ENCODE measurements around the gene ANTXRL. TPM values are rescaled to one million over a fixed set of nuclear protein-coding genes. Genes with fewer than 3 reads are reported as not detected.
"Not testable (repeated sequence)": the region's sequence is repeated elsewhere in the genome, so short reads cannot be mapped to it uniquely, and the experiment has no call there.

The ANTXRL gene
- total RNA-seq, 1 experiment from 2014 or later: not detected

- no peak for DNase-seq (ENCODE audit: extremely low read depth, low read depth)
These were observed 39.3 kb downstream of the ANTXRL start for GRCh38 chr10:46326066-46326465.

DNA sequence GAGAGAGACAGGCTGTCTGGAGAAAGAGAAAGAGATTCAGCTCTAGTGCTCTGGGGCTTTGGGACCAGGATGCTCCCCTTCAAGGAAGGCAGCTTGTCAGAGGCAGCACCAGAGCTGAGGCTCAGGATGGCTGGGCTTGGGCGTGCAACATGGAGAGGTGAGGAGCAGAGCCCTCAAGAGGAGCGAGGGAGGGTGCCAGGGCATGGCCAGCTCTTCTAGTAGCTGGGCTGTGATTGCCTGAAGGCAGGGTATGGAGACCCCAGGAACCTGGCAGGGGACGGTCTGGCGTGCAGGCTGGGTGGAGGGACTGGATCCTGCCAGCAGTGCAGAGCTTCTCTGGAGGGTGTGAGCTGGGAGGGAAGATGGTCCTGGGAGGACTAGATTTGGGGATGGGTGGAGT lies 40.2 kb downstream of the ANTXRL start:
- DNase-seq (ENCODE audit: extremely low read depth, low read depth): no peak

DNA sequence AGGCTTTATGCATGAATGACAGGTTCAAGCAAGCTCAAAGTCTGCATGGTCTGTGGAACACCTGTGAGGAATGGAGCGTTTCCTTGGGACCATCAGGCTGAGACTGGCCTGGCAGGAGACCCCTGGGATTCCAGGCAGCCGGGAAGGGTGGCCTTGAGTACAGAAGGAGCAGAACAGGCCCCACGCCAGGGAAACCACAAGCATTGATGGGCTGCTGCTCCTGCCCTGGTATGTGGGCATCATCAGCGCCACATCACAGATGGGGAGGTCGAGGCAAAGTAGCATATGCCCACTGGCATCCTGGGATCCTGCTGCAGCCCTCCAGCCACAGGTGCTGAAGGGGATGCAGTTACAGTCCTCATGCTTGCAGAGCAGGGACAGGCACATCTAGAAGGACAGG lies 40.9 kb downstream of the ANTXRL start:
- DNase-seq (ENCODE audit: extremely low read depth, low read depth): no peak

DNA sequence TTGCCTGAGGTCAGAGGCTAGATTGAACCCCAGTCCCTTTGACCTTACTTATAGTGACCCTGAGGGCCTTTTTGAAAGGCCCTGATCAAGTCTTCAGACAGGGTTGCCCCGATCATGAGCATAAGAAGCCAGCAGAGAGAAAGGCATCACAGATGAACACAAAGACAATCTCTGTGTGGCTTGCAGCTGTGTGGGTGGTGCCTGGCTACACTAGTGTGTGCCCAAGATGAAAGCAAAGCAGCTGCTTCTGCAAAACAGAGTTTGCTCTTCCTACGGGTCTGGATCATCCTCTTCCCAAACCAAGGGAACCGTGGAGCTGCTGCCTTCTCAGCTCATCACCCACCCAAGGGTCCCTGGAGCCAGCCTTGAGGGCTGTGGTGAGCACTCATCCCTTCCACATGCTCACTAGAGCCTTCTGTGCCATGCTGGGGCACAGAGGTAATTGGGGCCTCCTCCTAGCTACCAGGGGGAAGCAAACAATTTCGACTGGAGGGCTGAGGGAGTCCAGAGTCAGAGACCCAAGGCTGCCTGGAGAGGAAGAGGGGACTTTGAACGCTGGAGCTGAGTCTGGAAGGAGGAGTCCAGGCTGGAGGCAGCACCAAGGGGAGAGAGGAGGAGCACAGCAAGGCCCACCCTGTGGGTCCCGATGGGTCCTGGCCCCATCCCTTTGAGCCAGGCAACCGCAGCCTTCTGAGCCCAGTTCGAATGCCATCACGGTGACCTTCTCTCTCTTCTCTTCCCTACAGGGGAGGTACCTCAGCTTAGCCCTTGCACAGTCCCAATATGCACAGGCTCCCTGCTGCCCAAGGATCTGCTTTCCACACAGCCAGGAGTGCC lies 42.3 kb downstream of the ANTXRL start:
- no peak for DNase-seq (ENCODE audit: extremely low read depth, low read depth)

- DNase-seq (ENCODE audit: extremely low read depth, low read depth): no peak
These were observed 42.9 kb downstream of the ANTXRL start for GRCh38 chr10:46329690-46330016.

DNA sequence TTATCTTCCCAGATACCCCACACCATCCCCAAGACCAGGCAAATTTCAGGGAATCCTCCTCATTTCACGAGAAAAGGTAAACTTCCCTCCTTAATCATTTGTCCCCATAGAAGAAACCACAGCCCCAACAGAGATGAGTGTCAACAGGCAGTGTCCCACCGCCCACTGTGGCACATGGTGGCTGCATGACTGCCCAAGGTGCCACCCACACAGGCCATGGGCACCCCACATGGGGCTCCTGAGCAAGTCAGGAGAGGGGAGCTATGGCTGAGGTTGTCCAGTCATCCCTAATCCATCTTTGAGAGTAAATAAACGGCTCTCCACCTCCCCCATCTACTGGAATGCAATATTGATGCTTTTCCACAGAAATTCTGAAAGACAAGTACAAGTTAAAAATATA lies 44.1 kb downstream of the ANTXRL start:
- no peak for DNase-seq (ENCODE audit: extremely low read depth, low read depth)

GRCh38 chr10:46365484-46365883 lies 78.7 kb downstream of the ANTXRL start:
- DNase-seq (ENCODE audit: extremely low read depth, low read depth): not testable (repeated sequence)

DNA sequence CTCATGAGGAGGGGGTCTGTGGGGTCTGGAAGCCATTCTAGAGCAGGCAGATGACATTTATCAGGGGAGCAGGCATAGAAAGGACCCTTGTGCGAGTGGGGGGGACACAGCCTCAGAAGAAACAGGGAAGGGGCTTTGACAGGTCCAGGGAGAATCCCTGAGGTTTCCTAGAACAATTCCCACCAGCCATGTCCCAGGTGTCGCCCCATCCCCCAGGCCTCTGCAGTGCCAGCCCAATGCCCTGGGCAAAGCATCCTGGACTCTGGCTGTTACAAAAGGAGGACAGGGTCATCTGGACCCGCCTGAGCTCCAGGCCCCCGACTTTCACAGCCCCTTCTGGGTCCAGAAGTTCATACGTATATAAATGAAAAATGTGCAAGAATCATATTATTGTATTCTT lies 80.4 kb downstream of the ANTXRL start:
- DNase-seq (ENCODE audit: extremely low read depth, low read depth): not testable (repeated sequence)

DNA sequence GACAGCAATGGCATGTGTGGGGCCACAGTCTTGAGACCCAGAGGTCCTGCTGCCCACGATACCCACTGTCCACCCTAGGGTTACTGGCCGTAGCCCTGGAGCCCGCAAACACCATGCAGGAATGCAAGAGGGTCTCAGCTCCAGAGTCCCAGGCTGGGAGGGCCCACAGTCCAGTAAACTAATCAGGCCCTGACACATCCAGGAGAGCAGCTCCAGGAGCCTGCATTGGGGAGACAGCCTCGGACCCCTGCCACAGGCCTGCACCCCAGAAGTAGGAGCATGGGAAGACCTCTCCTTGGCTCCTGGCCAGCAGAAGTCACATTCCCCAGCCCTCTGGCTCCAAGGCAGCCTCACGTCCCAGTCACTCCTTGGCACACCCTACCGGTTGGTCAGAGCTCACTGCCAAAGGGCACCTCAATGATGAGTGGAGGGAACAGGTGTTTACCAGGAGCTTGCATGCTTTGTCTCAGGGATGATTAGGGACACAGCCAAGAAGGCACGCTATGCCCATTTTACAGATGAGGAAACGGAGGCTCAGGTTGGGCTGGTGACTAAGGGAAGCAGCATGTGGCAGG lies 81.0 kb downstream of the ANTXRL start:
- not testable (repeated sequence) for DNase-seq (ENCODE audit: extremely low read depth, low read depth)

- not testable (repeated sequence) for DNase-seq (ENCODE audit: extremely low read depth, low read depth)
These were observed 82.2 kb downstream of the ANTXRL start for GRCh38 chr10:46368956-46369355.

GRCh38 chr10:46374410-46374809 lies 87.6 kb downstream of the ANTXRL start:
- DNase-seq (ENCODE audit: extremely low read depth, low read depth): not testable (repeated sequence)

DNA sequence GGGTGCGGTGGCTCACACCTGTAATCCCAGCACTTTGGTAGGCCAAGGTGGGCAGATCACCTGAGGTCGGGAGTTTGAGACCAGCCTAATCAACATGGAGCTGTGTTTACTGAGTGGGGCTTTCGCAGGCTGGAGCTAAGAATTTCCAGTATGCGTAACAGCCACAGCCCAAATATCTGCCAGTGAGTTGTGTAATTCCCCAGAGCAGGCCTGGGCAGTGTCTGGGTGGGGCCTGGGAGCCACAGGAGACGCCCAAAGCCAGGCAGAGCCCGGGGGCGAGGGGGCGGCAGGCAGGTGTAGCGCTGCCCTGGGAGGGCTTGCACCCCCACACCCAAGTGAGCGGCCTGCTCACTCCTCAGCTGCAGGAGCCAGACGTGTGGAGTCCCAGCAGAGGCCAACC lies 88.6 kb downstream of the ANTXRL start, which contains the start of gene ANXA8L1:
Gene ANXA8L1 (plus strand): TSS at position 371 of the 400 bp plus-strand sequence. CDS start 76 bp downstream, outside the sequence.
- DNase-seq (ENCODE audit: extremely low read depth, low read depth): not testable (repeated sequence)

- DNase-seq (ENCODE audit: extremely low read depth, low read depth): not testable (repeated sequence)
These were observed 90.2 kb downstream of the ANTXRL start for GRCh38 chr10:46377022-46377421.

- DNase-seq (ENCODE audit: extremely low read depth, low read depth): not testable (repeated sequence)
These were observed 90.9 kb downstream of the ANTXRL start for GRCh38 chr10:46377651-46378050.

GRCh38 chr10:46378108-46378507 lies 91.3 kb downstream of the ANTXRL start:
- not testable (repeated sequence) for DNase-seq (ENCODE audit: extremely low read depth, low read depth)

- not testable (repeated sequence) for DNase-seq (ENCODE audit: extremely low read depth, low read depth)
These were observed 92.5 kb downstream of the ANTXRL start for GRCh38 chr10:46379233-46379848.

Other genes starting within 250 kb of the ANTXRL start
- not detected in 2 replicates for gene MSMB, start 240.7 kb upstream of the ANTXRL start, total RNA-seq (2014; rRNA removed; shearing (Covaris generic))
- gene ANXA8L1, start 88.8 kb downstream of the ANTXRL start, total RNA-seq (2014; rRNA removed; shearing (Covaris generic)): not detected in 2 replicates
- not detected in 2 replicates for gene NPY4R, start 179.0 kb downstream of the ANTXRL start, total RNA-seq (2014; rRNA removed; shearing (Covaris generic))